Astrocyte (in vitro differentiated cells and primary cell): ENCODE results near the gene CNGB1. TPM values are rescaled to one million over a fixed set of nuclear protein-coding genes. Genes with fewer than 3 reads are reported as not detected.

Experiments
- DNase-seq: peaks from one replicate; pipeline ENCODE4 v3.0.0-alpha.2; 2010; ENCODE audit warnings: low read depth
- FAIRE-seq: peaks from 2 replicates; lab custom pipeline; 2011; peaks lifted over from hg19 to GRCh38; lab: Jason Lieb, UNC
- H2AFZ ChIP-seq: 2 replicates; pipeline ENCODE4 v1.6.0; 2012; ENCODE audit warnings: low read depth, low read length, inconsistent platforms
- H3K27ac ChIP-seq: 2 replicates; pipeline ENCODE4 v1.5.1; 2011; ENCODE audit warnings: low read depth, low read length, inconsistent platforms
- H3K27me3 ChIP-seq: 2 replicates; pipeline ENCODE4 v1.6.0; 2011; ENCODE audit warnings: low read length, inconsistent platforms; ENCODE audit not compliant: insufficient read depth
- H3K36me3 ChIP-seq: 2 replicates; pipeline ENCODE4 v1.5.1; 2011; ENCODE audit warnings: low read length, inconsistent platforms; ENCODE audit not compliant: insufficient read depth
- H3K4me1 ChIP-seq: 2 replicates; pipeline ENCODE4 v1.5.1; 2011; ENCODE audit warnings: low read length, inconsistent platforms; ENCODE audit not compliant: insufficient read depth
- H3K4me2 ChIP-seq: 2 replicates; pipeline ENCODE4 v1.6.0; 2012; ENCODE audit warnings: low read length, inconsistent platforms
- H3K4me3 ChIP-seq: 2 replicates; pipeline ENCODE4 v1.5.1; 2011; ENCODE audit warnings: low read depth, mild to moderate bottlenecking, low read length, inconsistent platforms; ENCODE audit not compliant: insufficient read depth
- H3K79me2 ChIP-seq: 2 replicates; pipeline ENCODE4 v1.6.0; 2012; ENCODE audit warnings: mild to moderate bottlenecking, low read length, inconsistent platforms; ENCODE audit not compliant: insufficient read depth
- H3K9ac ChIP-seq: 2 replicates; pipeline ENCODE4 v1.6.0; 2012; ENCODE audit warnings: mild to moderate bottlenecking, low read length, inconsistent platforms
- H3K9me3 ChIP-seq: 2 replicates; pipeline ENCODE4 v1.5.1; 2012; ENCODE audit warnings: low read depth, mild to moderate bottlenecking, low read length, inconsistent platforms; ENCODE audit not compliant: insufficient read depth
- H4K20me1 ChIP-seq: 2 replicates; pipeline ENCODE4 v1.6.0; 2012; ENCODE audit warnings: low read length, inconsistent platforms; ENCODE audit not compliant: insufficient read depth
- H3K27ac Mint-ChIP-seq: one replicate; pipeline ENCODE4 v1.8.0; 2021; ENCODE audit warnings: mild to moderate bottlenecking, mixed read lengths; ENCODE audit not compliant: unreplicated experiment
- H3K27me3 Mint-ChIP-seq: one replicate; pipeline ENCODE4 v1.8.0; 2021; ENCODE audit warnings: low read depth, mixed read lengths; ENCODE audit not compliant: unreplicated experiment
- H3K36me3 Mint-ChIP-seq: one replicate; pipeline ENCODE4 v1.8.0; 2021; ENCODE audit warnings: low read depth, mixed read lengths; ENCODE audit not compliant: unreplicated experiment
- H3K4me1 Mint-ChIP-seq: one replicate; pipeline ENCODE4 v1.8.0; 2021; ENCODE audit warnings: low read depth, mixed read lengths; ENCODE audit not compliant: unreplicated experiment
- H3K4me3 Mint-ChIP-seq: one replicate; pipeline ENCODE4 v1.8.0; 2021; ENCODE audit warnings: mild to moderate bottlenecking, moderate library complexity, mixed read lengths; ENCODE audit not compliant: unreplicated experiment
- H3K9me3 Mint-ChIP-seq: one replicate; pipeline ENCODE4 v1.8.0; 2021; ENCODE audit warnings: mild to moderate bottlenecking, mixed read lengths; ENCODE audit not compliant: unreplicated experiment
- EZH2 ChIP-seq: IDR thresholded peaks from 2 replicates; pipeline ENCODE4 v1.6.1; 2012; ENCODE audit warnings: mild to moderate bottlenecking, low read length, inconsistent platforms; ENCODE audit not compliant: insufficient read depth
- total RNA-seq: library from RNA; stranded (reverse); gene quantifications from 2 replicates; pipeline ENCODE4 v1.2.1, GENCODE V29; 2021
- TF ChIP-seq, protein P1 (sequence below): IDR thresholded peaks from 2 replicates; pipeline ENCODE4 v1.5.1; 2011; ENCODE audit warnings: low read depth, mild to moderate bottlenecking, inconsistent platforms, low read length, moderate library complexity; ENCODE audit not compliant: insufficient read depth

CNGB1 gene
- total RNA-seq, 1 donor from 2014 or later = not detected

DNA sequence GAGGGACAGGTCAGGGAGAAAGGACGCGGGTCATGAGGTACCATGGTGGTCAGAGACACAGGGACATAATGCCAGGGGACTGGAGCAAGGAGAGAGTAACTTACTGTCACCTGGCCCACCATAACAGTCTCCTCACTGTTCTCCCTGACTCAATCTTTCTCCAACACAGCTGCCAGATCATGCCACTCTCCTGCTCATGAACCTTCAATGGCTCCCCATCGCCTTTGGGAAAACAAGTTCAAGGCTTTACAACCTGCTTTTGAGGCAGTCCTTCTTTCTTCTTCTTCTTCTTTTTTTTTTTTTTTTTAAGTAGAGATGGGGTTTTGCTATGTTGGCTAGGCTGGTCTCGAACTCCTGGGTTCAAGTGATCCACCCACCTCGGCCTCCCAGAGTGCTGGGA, 22.9 kb downstream of the CNGB1 start:
- Mint-ChIP-seq H3K36me3 (no peaks in the 10 kb centered on the region), H3K9me3 (no peaks in the 10 kb centered on the region)
- FAIRE-seq = no peak

DNA sequence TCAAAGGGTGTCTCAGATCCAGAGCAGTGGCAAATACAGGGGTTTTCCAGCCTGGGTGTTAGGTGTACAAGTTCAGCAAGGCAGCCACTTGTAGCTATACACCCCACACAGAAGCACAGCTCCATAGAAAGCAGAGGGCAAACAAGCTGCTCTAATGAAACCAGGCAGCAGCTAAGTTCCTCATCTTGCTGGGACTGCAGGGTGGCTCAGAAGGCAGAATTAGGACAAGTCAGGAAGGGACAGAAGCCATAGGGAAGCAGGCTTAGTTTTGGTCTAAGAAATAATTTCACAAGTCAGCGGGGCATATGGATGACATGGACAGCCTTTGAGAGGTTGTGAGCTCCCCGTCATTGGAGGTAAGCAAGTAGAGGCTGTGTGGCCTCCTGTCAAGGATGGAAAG, 23.7 kb downstream of the CNGB1 start:
- no peak for TF ChIP-seq EZH2
- no peak for FAIRE-seq
- no peaks in the 10 kb centered on the region for H3K9me3 ChIP-seq

More for the DNA sequence above, 22.9 kb downstream of the CNGB1 start:
- no peak overlapping the region for H2AFZ ChIP-seq
- H3K9me3 ChIP-seq = no peaks in the 10 kb centered on the region
- TF ChIP-seq, protein P1, sequence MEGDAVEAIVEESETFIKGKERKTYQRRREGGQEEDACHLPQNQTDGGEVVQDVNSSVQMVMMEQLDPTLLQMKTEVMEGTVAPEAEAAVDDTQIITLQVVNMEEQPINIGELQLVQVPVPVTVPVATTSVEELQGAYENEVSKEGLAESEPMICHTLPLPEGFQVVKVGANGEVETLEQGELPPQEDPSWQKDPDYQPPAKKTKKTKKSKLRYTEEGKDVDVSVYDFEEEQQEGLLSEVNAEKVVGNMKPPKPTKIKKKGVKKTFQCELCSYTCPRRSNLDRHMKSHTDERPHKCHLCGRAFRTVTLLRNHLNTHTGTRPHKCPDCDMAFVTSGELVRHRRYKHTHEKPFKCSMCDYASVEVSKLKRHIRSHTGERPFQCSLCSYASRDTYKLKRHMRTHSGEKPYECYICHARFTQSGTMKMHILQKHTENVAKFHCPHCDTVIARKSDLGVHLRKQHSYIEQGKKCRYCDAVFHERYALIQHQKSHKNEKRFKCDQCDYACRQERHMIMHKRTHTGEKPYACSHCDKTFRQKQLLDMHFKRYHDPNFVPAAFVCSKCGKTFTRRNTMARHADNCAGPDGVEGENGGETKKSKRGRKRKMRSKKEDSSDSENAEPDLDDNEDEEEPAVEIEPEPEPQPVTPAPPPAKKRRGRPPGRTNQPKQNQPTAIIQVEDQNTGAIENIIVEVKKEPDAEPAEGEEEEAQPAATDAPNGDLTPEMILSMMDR = no peak
- no peak for TF ChIP-seq EZH2
- H3K9ac ChIP-seq = no peak overlapping the region
- H3K4me3 Mint-ChIP-seq = no peak overlapping the region
- no peak overlapping the region for H3K4me3 ChIP-seq
- H3K27me3 ChIP-seq = peaks cover 15% of the 10 kb centered on the region
- DNase-seq = no peak
- H3K79me2 ChIP-seq = no peaks in the 10 kb centered on the region
- no peak overlapping the region for H3K27ac Mint-ChIP-seq
- H3K36me3 ChIP-seq = no peaks in the 10 kb centered on the region
- H3K4me1 Mint-ChIP-seq = no peaks in the 10 kb centered on the region
- H3K4me1 ChIP-seq = no peaks in the 10 kb centered on the region
- no peak overlapping the region for H3K27ac ChIP-seq
- no peak overlapping the region for H3K4me2 ChIP-seq
- peaks cover 12% of the 10 kb centered on the region for H3K27me3 Mint-ChIP-seq
- H4K20me1 ChIP-seq = no peaks in the 10 kb centered on the region

DNA sequence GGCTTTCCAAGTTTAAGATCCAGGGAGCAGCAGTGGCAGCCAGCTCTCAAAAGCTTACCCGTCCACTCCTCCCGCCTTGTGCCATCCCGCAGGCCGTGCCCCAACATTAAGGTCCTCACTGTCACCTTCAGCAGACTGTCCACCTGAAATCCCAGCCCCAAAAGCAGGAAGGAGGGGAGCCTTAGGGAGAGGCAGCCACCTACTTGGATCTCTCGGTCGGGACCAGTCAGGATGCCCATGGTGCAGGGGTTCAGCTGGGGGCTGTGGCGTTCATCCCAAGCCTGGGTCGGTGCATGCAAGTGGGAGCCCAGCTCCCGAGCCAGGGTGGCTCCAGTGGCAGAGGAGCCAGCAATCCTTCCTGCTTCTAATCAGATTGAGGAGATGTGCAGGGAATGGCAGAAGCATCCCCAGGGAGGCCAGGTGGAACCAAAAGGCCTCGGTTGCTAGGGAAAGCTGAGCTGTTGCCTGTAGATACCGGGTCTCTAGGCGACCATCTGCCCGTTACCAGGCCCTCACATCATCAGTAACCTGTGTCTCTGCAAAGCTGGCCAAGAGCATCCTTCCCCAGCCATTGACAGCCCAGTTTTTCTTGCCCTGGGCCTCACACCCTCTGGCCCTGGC, 24.6 kb downstream of the CNGB1 start:
- Histone ChIP-seq H3K27me3 (peaks cover 15% of the 10 kb centered on the region), H3K79me2 (no peaks in the 10 kb centered on the region), H3K4me2 (no peak overlapping the region), H3K4me3 (no peak overlapping the region), H3K4me1 (no peaks in the 10 kb centered on the region), H3K9me3 (no peaks in the 10 kb centered on the region), H3K9ac (no peak overlapping the region), H3K27ac (no peak overlapping the region), H2AFZ (no peak overlapping the region), H3K36me3 (no peaks in the 10 kb centered on the region), H4K20me1 (no peaks in the 10 kb centered on the region)
- H3K9me3 Mint-ChIP-seq = no peaks in the 10 kb centered on the region
- FAIRE-seq = no peak
- no peak overlapping the region for H3K4me3 Mint-ChIP-seq
- DNase-seq = no peak
- no peaks in the 10 kb centered on the region for H3K4me1 Mint-ChIP-seq
- H3K27me3 Mint-ChIP-seq = peaks cover 17% of the 10 kb centered on the region
- no peak overlapping the region for H3K27ac Mint-ChIP-seq
- TF ChIP-seq EZH2 = no peak
- TF ChIP-seq, protein P1 = no peak
- H3K36me3 Mint-ChIP-seq = no peaks in the 10 kb centered on the region

More for the DNA sequence above, 23.7 kb downstream of the CNGB1 start:
- no peak overlapping the region for H3K4me2 ChIP-seq
- no peak overlapping the region for H3K4me3 ChIP-seq
- peaks cover 15% of the 10 kb centered on the region for H3K27me3 ChIP-seq
- no peak for DNase-seq
- no peaks in the 10 kb centered on the region for H3K79me2 ChIP-seq
- H3K9ac ChIP-seq = no peak overlapping the region
- no peaks in the 10 kb centered on the region for H3K9me3 Mint-ChIP-seq
- no peaks in the 10 kb centered on the region for H3K36me3 ChIP-seq
- H3K4me1 ChIP-seq = no peaks in the 10 kb centered on the region
- no peak overlapping the region for H3K4me3 Mint-ChIP-seq
- no peak overlapping the region for H3K27ac ChIP-seq
- H3K4me1 Mint-ChIP-seq = no peaks in the 10 kb centered on the region
- H3K27ac Mint-ChIP-seq = no peak overlapping the region
- H3K36me3 Mint-ChIP-seq = no peaks in the 10 kb centered on the region
- no peak overlapping the region for H2AFZ ChIP-seq
- H3K27me3 Mint-ChIP-seq = peaks cover 12% of the 10 kb centered on the region
- no peaks in the 10 kb centered on the region for H4K20me1 ChIP-seq
